Measurements from ENCODE around the gene ARHGEF37.
"Not testable (repeated sequence)": the region's sequence is repeated elsewhere in the genome, so short reads cannot be mapped to it uniquely, and the experiment has no call there.

Gene ARHGEF37

GRCh38 chr5:149597618-149598017 is 16.3 kb downstream of the ARHGEF37 start:
- no peaks in the 10 kb centered on the region for H3K36me3 Mint-ChIP-seq (ENCODE audit: insufficient read depth)
- H3K27me3 Mint-ChIP-seq = peaks cover 12% of the 10 kb centered on the region
- H3K4me3 Mint-ChIP-seq = no peak overlapping the region
- ATAC-seq (replicated peaks; ENCODE audit: extremely low read depth, poor library complexity, severe bottlenecking) = no peak
- H3K27ac Mint-ChIP-seq (ENCODE audit: low read depth) = no peak overlapping the region
- DNase-seq (ENCODE audit: low spot score in 2 of 2) = no peak
- H3K4me1 Mint-ChIP-seq = no peaks in the 10 kb centered on the region
- H3K9me3 Mint-ChIP-seq = no peaks in the 10 kb centered on the region

GRCh38 chr5:149598234-149598633 is 16.9 kb downstream of the ARHGEF37 start:
- H3K27me3 Mint-ChIP-seq = peaks cover 12% of the 10 kb centered on the region
- H3K9me3 Mint-ChIP-seq; ATAC-seq (replicated peaks; ENCODE audit: extremely low read depth, poor library complexity, severe bottlenecking); H3K4me1 Mint-ChIP-seq; DNase-seq (ENCODE audit: low spot score in 2 of 2); H3K4me3 Mint-ChIP-seq; H3K36me3 Mint-ChIP-seq (ENCODE audit: insufficient read depth): not testable (repeated sequence)
- peak overlapping the region; percentile 56 for H3K27ac Mint-ChIP-seq (ENCODE audit: low read depth)

- ATAC-seq (replicated peaks; ENCODE audit: extremely low read depth, poor library complexity, severe bottlenecking) (no peak), DNase-seq (ENCODE audit: low spot score in 2 of 2) (no peak)
- Mint-ChIP-seq H3K27ac (ENCODE audit: low read depth) (no peak overlapping the region), H3K4me3 (no peak overlapping the region), H3K36me3 (ENCODE audit: insufficient read depth) (no peaks in the 10 kb centered on the region), H3K9me3 (no peaks in the 10 kb centered on the region), H3K27me3 (peaks cover 12% of the 10 kb centered on the region), H3K4me1 (no peaks in the 10 kb centered on the region)
Observed at GRCh38 chr5:149598966-149599365, 17.7 kb downstream of the ARHGEF37 start.

- H3K27ac Mint-ChIP-seq (ENCODE audit: low read depth) = no peak overlapping the region
- DNase-seq (ENCODE audit: low spot score in 2 of 2) = no peak
Observed at GRCh38 chr5:149599375-149599774, 18.1 kb downstream of the ARHGEF37 start.

GRCh38 chr5:149600932-149601331 is 19.6 kb downstream of the ARHGEF37 start:
- Mint-ChIP-seq H3K9me3 (no peaks in the 10 kb centered on the region), H3K36me3 (ENCODE audit: insufficient read depth) (no peaks in the 10 kb centered on the region), H3K27ac (ENCODE audit: low read depth) (no peak overlapping the region), H3K27me3 (peaks cover 5% of the 10 kb centered on the region), H3K4me1 (peaks cover 4% of the 10 kb centered on the region), H3K4me3 (no peak overlapping the region)
- ATAC-seq (replicated peaks; ENCODE audit: extremely low read depth, poor library complexity, severe bottlenecking) (no peak), DNase-seq (ENCODE audit: low spot score in 2 of 2) (no peak)

More at GRCh38 chr5:149599375-149599774, 18.1 kb downstream of the ARHGEF37 start:
- H3K9me3 Mint-ChIP-seq = no peaks in the 10 kb centered on the region
- no peak for ATAC-seq (replicated peaks; ENCODE audit: extremely low read depth, poor library complexity, severe bottlenecking)
- H3K27me3 Mint-ChIP-seq = peaks cover 12% of the 10 kb centered on the region
- H3K4me1 Mint-ChIP-seq = no peaks in the 10 kb centered on the region
- no peak overlapping the region for H3K4me3 Mint-ChIP-seq
- H3K36me3 Mint-ChIP-seq (ENCODE audit: insufficient read depth) = no peaks in the 10 kb centered on the region

GRCh38 chr5:149603210-149603609 is 21.9 kb downstream of the ARHGEF37 start:
- Mint-ChIP-seq H3K9me3 (no peaks in the 10 kb centered on the region), H3K4me3 (no peak overlapping the region), H3K36me3 (ENCODE audit: insufficient read depth) (no peaks in the 10 kb centered on the region), H3K27me3 (no peaks in the 10 kb centered on the region), H3K4me1 (peaks cover 20% of the 10 kb centered on the region), H3K27ac (ENCODE audit: low read depth) (no peak overlapping the region)
- DNase-seq (ENCODE audit: low spot score in 2 of 2) = no peak
- no peak for ATAC-seq (replicated peaks; ENCODE audit: extremely low read depth, poor library complexity, severe bottlenecking)

- no peaks in the 10 kb centered on the region for H3K9me3 Mint-ChIP-seq
- ATAC-seq (replicated peaks; ENCODE audit: extremely low read depth, poor library complexity, severe bottlenecking) (no peak), DNase-seq (ENCODE audit: low spot score in 2 of 2) (no peak)
- H3K27ac Mint-ChIP-seq (ENCODE audit: low read depth) = no peak overlapping the region
- no peaks in the 10 kb centered on the region for H3K36me3 Mint-ChIP-seq (ENCODE audit: insufficient read depth)
- H3K4me3 Mint-ChIP-seq = no peak overlapping the region
- H3K4me1 Mint-ChIP-seq = peaks cover 20% of the 10 kb centered on the region
- H3K27me3 Mint-ChIP-seq = no peaks in the 10 kb centered on the region
Observed at GRCh38 chr5:149603920-149604319, 22.6 kb downstream of the ARHGEF37 start.

- no peak overlapping the region for H3K4me3 Mint-ChIP-seq
- H3K4me1 Mint-ChIP-seq = peaks cover 20% of the 10 kb centered on the region
- ATAC-seq (replicated peaks; ENCODE audit: extremely low read depth, poor library complexity, severe bottlenecking) (no peak), DNase-seq (ENCODE audit: low spot score in 2 of 2) (no peak)
- no peaks in the 10 kb centered on the region for H3K27me3 Mint-ChIP-seq
- H3K9me3 Mint-ChIP-seq = no peaks in the 10 kb centered on the region
- no peaks in the 10 kb centered on the region for H3K36me3 Mint-ChIP-seq (ENCODE audit: insufficient read depth)
- H3K27ac Mint-ChIP-seq (ENCODE audit: low read depth) = no peak overlapping the region
Observed at GRCh38 chr5:149604321-149604720, 23.0 kb downstream of the ARHGEF37 start.

GRCh38 chr5:149605354-149605997 is 24.2 kb downstream of the ARHGEF37 start:
- no peak for ATAC-seq (replicated peaks; ENCODE audit: extremely low read depth, poor library complexity, severe bottlenecking)
- peak overlapping the region; percentile 52 for H3K27ac Mint-ChIP-seq (ENCODE audit: low read depth)
- peaks cover 20% of the 10 kb centered on the region for H3K4me1 Mint-ChIP-seq
- H3K27me3 Mint-ChIP-seq = no peaks in the 10 kb centered on the region
- no peaks in the 10 kb centered on the region for H3K9me3 Mint-ChIP-seq
- H3K36me3 Mint-ChIP-seq (ENCODE audit: insufficient read depth) = no peaks in the 10 kb centered on the region
- DNase-seq (ENCODE audit: low spot score in 2 of 2) = no peak
- H3K4me3 Mint-ChIP-seq = no peak overlapping the region

GRCh38 chr5:149605998-149606724 is 24.9 kb downstream of the ARHGEF37 start:
- ATAC-seq (replicated peaks; ENCODE audit: extremely low read depth, poor library complexity, severe bottlenecking) (peak; percentile 58), DNase-seq (ENCODE audit: low spot score in 2 of 2) (no peak)
- Mint-ChIP-seq H3K27ac (ENCODE audit: low read depth) (peak overlapping the region; percentile 52), H3K36me3 (ENCODE audit: insufficient read depth) (no peaks in the 10 kb centered on the region), H3K9me3 (no peaks in the 10 kb centered on the region), H3K4me1 (peaks cover 20% of the 10 kb centered on the region), H3K27me3 (no peaks in the 10 kb centered on the region), H3K4me3 (peak overlapping the region; percentile 44)

- no peak for DNase-seq (ENCODE audit: low spot score in 2 of 2)
- H3K27me3 Mint-ChIP-seq = no peaks in the 10 kb centered on the region
- H3K9me3 Mint-ChIP-seq = no peaks in the 10 kb centered on the region
- H3K36me3 Mint-ChIP-seq (ENCODE audit: insufficient read depth) = no peaks in the 10 kb centered on the region
- no peak overlapping the region for H3K27ac Mint-ChIP-seq (ENCODE audit: low read depth)
- H3K4me3 Mint-ChIP-seq = no peak overlapping the region
- ATAC-seq (replicated peaks; ENCODE audit: extremely low read depth, poor library complexity, severe bottlenecking) = no peak
- peaks cover 20% of the 10 kb centered on the region for H3K4me1 Mint-ChIP-seq
Observed at GRCh38 chr5:149608936-149609545, 27.7 kb downstream of the ARHGEF37 start.

GRCh38 chr5:149609640-149610219 is 28.4 kb downstream of the ARHGEF37 start:
- Mint-ChIP-seq H3K27me3 (no peaks in the 10 kb centered on the region), H3K36me3 (ENCODE audit: insufficient read depth) (no peaks in the 10 kb centered on the region), H3K4me1 (peaks cover 20% of the 10 kb centered on the region), H3K9me3 (no peaks in the 10 kb centered on the region), H3K27ac (ENCODE audit: low read depth) (no peak overlapping the region), H3K4me3 (no peak overlapping the region)
- ATAC-seq (replicated peaks; ENCODE audit: extremely low read depth, poor library complexity, severe bottlenecking) (no peak), DNase-seq (ENCODE audit: low spot score in 2 of 2) (no peak)
